HepG2 (cell line): ENCODE data around the gene ADAMTS2. TPM values are rescaled to one million over a fixed set of nuclear protein-coding genes. Genes with fewer than 3 reads are reported as not detected.

Experiments used
- ARNTL ChIP-seq: sonication (generic); formaldehyde crosslinking; IDR thresholded peaks from 2 replicates; pipeline ENCODE4 v1.4.0; 2020; ENCODE audit warnings: mild to moderate bottlenecking, missing genetic modification reagents
- CEBPB ChIP-seq: IDR thresholded peaks from 2 replicates; pipeline ENCODE4 v1.6.1; 2011; ENCODE audit warnings: low read depth, low read length, improper control_type of control experiment, borderline replicate concordance
- CEBPG ChIP-seq: IDR thresholded peaks from 2 replicates; pipeline ENCODE4 v1.6.1; 2016
- HNF4A ChIP-seq: sonication (generic); formaldehyde crosslinking; IDR thresholded peaks from 2 replicates; pipeline ENCODE4 v1.4.0; 2020; ENCODE audit warnings: missing genetic modification reagents
- KLF6 ChIP-seq: IDR thresholded peaks from 2 replicates; pipeline ENCODE4 v1.8.0; 2016; ENCODE audit warnings: missing biosample characterization, missing genetic modification reagents
- PLRG1 ChIP-seq: fragments of 450-650 bp; conservative IDR thresholded peaks from 2 replicates; pipeline ENCODE4 v1.6.1; 2016
- REPIN1 ChIP-seq: sonication (generic); formaldehyde crosslinking; IDR thresholded peaks from 2 replicates; pipeline ENCODE4 v1.8.0; 2022; ENCODE audit warnings: missing genetic modification reagents, low read depth, mild to moderate bottlenecking, borderline replicate concordance
- SALL1 ChIP-seq: sonication (generic); formaldehyde crosslinking; IDR thresholded peaks from 2 replicates; pipeline ENCODE4 v1.8.0; 2022; ENCODE audit warnings: mild to moderate bottlenecking, missing genetic modification reagents
- SRY ChIP-seq: sonication (generic); formaldehyde crosslinking; IDR thresholded peaks from 2 replicates; pipeline ENCODE4 v1.8.0; 2022; ENCODE audit warnings: mild to moderate bottlenecking, missing genetic modification reagents
- TMF1 ChIP-seq: sonication (generic); formaldehyde crosslinking; IDR thresholded peaks from 2 replicates; pipeline ENCODE4 v1.8.1; 2022; ENCODE audit warnings: low read depth, missing genetic modification reagents
- ZBTB7B ChIP-seq: sonication (generic); formaldehyde crosslinking; IDR thresholded peaks from 2 replicates; pipeline ENCODE4 v1.4.0; 2020; ENCODE audit warnings: missing genetic modification reagents
- ZNF251 ChIP-seq: sonication (generic); formaldehyde crosslinking; IDR thresholded peaks from 2 replicates; pipeline ENCODE4 v1.9.0; 2021; ENCODE audit warnings: mild to moderate bottlenecking, missing genetic modification reagents
- ZNF256 ChIP-seq: sonication (generic); formaldehyde crosslinking; conservative IDR thresholded peaks from 2 replicates; pipeline ENCODE4 v1.4.0; 2020; ENCODE audit warnings: missing genetic modification reagents
- ZNF3 ChIP-seq: IDR thresholded peaks from 2 replicates; pipeline ENCODE4 v1.7.0; 2017; ENCODE audit warnings: inconsistent platforms
- ZNF30 ChIP-seq: sonication (generic); formaldehyde crosslinking; IDR thresholded peaks from 2 replicates; pipeline ENCODE4 v1.5.0; 2020; ENCODE audit warnings: mild to moderate bottlenecking, missing genetic modification reagents
- ZNF34 ChIP-seq: sonication (generic); formaldehyde crosslinking; IDR thresholded peaks from 2 replicates; pipeline ENCODE4 v1.4.0; 2020; ENCODE audit warnings: mild to moderate bottlenecking, missing genetic modification reagents, borderline replicate concordance
- ZNF607 ChIP-seq: sonication (generic); formaldehyde crosslinking; IDR thresholded peaks from 2 replicates; pipeline ENCODE4 v1.5.1; 2020; ENCODE audit warnings: missing genetic modification reagents, mild to moderate bottlenecking, borderline replicate concordance
- ZNF772 ChIP-seq: sonication (generic); formaldehyde crosslinking; IDR thresholded peaks from 2 replicates; pipeline ENCODE4 v1.5.0; 2020; ENCODE audit warnings: mild to moderate bottlenecking, missing genetic modification reagents
- polyA plus RNA-seq, 8 experiments: library from polyadenylated mRNA; depleted of rRNA in 3 of 8; stranded (reverse) in 7 of 8; unstranded in 1 of 8; fragments of >200 nt; fragmentation: Illumina TruSeq in 4 of 8; extraction: Trizol in 4 of 8; gene quantifications; 2 replicates each; pipeline versions ENCODE4 v1.2.1 to v1.2.3, GENCODE V29; 2011 to 2016; ENCODE audit warnings: low read depth in 4 of 8, missing spikeins in 1 of 8, mixed read lengths in 1 of 8; ENCODE audit not compliant: insufficient read depth in 1 of 8
- total RNA-seq, 5 experiments: library from RNA; depleted of rRNA; stranded (reverse); fragments of >200 nt; fragmentation: Illumina TruSeq; extraction: Trizol; gene quantifications; 2 replicates each; pipeline ENCODE4 v1.2.3, GENCODE V29; 2016; ENCODE audit warnings: low read depth in 1 of 5
- TF ChIP-seq, protein P1 (sequence below): fragments of 450-650 bp; IDR thresholded peaks from 2 replicates; pipeline ENCODE4 v1.6.1; 2016
- TF ChIP-seq, protein P2 (sequence below): IDR thresholded peaks from 2 replicates; pipeline ENCODE4 v1.6.1; 2016; ENCODE audit warnings: missing compliant biosample characterization, missing genetic modification reagents, borderline replicate concordance
- TF ChIP-seq, protein P3 (sequence below): sonication (generic); formaldehyde crosslinking; IDR thresholded peaks from 2 replicates; pipeline ENCODE4 v1.4.0; 2020; ENCODE audit warnings: missing genetic modification reagents
- TF ChIP-seq, protein P4 (sequence below): IDR thresholded peaks from 2 replicates; pipeline ENCODE4 v1.6.1; 2016
- TF ChIP-seq, protein P5 (sequence below): sonication (generic); formaldehyde crosslinking; IDR thresholded peaks from 2 replicates; pipeline ENCODE4 v1.4.0; 2020; ENCODE audit warnings: mild to moderate bottlenecking, missing genetic modification reagents

Gene ADAMTS2
- total and polyA plus RNA-seq, 2 of the 13 experiments (the other 11 are each of a cell fraction or from before 2014, with no cell fraction given) = 0.24 to 3.5 TPM

DNA sequence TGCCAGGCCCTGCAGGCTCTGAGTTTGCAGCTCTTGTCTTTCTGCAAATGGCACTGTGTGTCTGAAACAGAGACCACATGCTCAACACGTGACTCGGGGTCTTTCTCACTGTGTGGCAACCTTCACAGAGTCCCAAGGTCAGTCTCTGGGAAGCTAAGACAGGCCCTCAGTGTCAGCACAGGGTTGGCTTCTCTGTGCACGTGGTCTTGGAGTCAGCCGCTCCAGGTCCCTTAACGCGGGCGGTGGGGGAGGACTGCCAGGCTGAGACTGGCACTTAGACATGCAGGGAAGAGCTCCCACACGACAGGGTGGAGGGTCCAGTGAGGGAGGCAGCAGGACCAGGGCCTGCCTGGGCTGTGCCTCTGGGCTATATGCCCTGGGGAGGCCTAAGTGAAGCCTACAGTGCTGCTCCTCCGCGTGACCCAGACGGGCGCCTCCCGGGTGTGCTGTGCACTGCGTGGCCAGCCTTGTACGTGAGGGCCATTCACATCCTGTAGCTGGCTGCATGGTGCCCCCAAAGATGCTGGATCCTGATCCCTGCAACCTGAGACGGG, 76.8 kb downstream of the ADAMTS2 start (continued):
- TF ChIP-seq ZNF607 (CRISPR knock-in tag) (0 out of 2 replicates have a peak, but pooled peaks have one; percentile 69), REPIN1 (CRISPR knock-in tag) (0 out of 2 replicates have a peak, but pooled peaks have one; percentile 30), SALL1 (CRISPR knock-in tag) (peak; percentile 47; the same call in 1 of the 2 replicates), SRY (CRISPR knock-in tag) (no peak), TMF1 (CRISPR knock-in tag) (peak; percentile 66; the same call in 1 of the 2 replicates), ZNF772 (0 out of 2 replicates have a peak, but pooled peaks have one; percentile 32), ZNF256 (CRISPR knock-in tag) (no peak), KLF6 (peak; percentile 82; the same call in 1 of the 2 replicates), ARNTL (peak; percentile 62; the same call in 1 of the 2 replicates), HNF4A (CRISPR knock-in tag) (peak; percentile 54; the same call in 1 of the 2 replicates), ZNF30 (CRISPR knock-in tag) (0 out of 2 replicates have a peak, but pooled peaks have one; percentile 33), ZBTB7B (CRISPR knock-in tag) (0 out of 2 replicates have a peak, but pooled peaks have one; percentile 35), PLRG1 (no peak), ZNF251 (no peak), ZNF34 (CRISPR knock-in tag) (no peak), ZNF3 (CRISPR knock-in tag) (no peak), CEBPB (peak; percentile 5; the same call in 1 of the 2 replicates), CEBPG (CRISPR knock-in tag) (peak; percentile 34; the same call in 1 of the 2 replicates)
- TF ChIP-seq, protein P1, sequence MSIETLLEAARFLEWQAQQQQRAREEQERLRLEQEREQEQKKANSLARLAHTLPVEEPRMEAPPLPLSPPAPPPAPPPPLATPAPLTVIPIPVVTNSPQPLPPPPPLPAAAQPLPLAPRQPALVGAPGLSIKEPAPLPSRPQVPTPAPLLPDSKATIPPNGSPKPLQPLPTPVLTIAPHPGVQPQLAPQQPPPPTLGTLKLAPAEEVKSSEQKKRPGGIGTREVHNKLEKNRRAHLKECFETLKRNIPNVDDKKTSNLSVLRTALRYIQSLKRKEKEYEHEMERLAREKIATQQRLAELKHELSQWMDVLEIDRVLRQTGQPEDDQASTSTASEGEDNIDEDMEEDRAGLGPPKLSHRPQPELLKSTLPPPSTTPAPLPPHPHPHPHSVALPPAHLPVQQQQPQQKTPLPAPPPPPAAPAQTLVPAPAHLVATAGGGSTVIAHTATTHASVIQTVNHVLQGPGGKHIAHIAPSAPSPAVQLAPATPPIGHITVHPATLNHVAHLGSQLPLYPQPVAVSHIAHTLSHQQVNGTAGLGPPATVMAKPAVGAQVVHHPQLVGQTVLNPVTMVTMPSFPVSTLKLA = peak; percentile 90
- TF ChIP-seq, protein P2, sequence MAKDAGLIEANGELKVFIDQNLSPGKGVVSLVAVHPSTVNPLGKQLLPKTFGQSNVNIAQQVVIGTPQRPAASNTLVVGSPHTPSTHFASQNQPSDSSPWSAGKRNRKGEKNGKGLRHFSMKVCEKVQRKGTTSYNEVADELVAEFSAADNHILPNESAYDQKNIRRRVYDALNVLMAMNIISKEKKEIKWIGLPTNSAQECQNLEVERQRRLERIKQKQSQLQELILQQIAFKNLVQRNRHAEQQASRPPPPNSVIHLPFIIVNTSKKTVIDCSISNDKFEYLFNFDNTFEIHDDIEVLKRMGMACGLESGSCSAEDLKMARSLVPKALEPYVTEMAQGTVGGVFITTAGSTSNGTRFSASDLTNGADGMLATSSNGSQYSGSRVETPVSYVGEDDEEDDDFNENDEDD = peak; percentile 53; the same call in 1 of the 2 replicates
- TF ChIP-seq, protein P3, sequence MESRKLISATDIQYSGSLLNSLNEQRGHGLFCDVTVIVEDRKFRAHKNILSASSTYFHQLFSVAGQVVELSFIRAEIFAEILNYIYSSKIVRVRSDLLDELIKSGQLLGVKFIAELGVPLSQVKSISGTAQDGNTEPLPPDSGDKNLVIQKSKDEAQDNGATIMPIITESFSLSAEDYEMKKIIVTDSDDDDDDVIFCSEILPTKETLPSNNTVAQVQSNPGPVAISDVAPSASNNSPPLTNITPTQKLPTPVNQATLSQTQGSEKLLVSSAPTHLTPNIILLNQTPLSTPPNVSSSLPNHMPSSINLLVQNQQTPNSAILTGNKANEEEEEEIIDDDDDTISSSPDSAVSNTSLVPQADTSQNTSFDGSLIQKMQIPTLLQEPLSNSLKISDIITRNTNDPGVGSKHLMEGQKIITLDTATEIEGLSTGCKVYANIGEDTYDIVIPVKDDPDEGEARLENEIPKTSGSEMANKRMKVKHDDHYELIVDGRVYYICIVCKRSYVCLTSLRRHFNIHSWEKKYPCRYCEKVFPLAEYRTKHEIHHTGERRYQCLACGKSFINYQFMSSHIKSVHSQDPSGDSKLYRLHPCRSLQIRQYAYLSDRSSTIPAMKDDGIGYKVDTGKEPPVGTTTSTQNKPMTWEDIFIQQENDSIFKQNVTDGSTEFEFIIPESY = peak; percentile 80
- TF ChIP-seq, protein P4, sequence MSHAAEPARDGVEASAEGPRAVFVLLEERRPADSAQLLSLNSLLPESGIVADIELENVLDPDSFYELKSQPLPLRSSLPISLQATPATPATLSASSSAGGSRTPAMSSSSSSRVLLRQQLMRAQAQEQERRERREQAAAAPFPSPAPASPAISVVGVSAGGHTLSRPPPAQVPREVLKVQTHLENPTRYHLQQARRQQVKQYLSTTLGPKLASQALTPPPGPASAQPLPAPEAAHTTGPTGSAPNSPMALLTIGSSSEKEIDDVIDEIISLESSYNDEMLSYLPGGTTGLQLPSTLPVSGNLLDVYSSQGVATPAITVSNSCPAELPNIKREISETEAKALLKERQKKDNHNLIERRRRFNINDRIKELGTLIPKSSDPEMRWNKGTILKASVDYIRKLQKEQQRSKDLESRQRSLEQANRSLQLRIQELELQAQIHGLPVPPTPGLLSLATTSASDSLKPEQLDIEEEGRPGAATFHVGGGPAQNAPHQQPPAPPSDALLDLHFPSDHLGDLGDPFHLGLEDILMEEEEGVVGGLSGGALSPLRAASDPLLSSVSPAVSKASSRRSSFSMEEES (CRISPR knock-in tag) = 0 out of 2 replicates have a peak, but pooled peaks have one; percentile 19
- TF ChIP-seq, protein P5, sequence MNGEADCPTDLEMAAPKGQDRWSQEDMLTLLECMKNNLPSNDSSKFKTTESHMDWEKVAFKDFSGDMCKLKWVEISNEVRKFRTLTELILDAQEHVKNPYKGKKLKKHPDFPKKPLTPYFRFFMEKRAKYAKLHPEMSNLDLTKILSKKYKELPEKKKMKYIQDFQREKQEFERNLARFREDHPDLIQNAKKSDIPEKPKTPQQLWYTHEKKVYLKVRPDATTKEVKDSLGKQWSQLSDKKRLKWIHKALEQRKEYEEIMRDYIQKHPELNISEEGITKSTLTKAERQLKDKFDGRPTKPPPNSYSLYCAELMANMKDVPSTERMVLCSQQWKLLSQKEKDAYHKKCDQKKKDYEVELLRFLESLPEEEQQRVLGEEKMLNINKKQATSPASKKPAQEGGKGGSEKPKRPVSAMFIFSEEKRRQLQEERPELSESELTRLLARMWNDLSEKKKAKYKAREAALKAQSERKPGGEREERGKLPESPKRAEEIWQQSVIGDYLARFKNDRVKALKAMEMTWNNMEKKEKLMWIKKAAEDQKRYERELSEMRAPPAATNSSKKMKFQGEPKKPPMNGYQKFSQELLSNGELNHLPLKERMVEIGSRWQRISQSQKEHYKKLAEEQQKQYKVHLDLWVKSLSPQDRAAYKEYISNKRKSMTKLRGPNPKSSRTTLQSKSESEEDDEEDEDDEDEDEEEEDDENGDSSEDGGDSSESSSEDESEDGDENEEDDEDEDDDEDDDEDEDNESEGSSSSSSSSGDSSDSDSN (CRISPR knock-in tag) = no peak
